ENCODE results near the gene SYF2. TPM values are rescaled to one million over a fixed set of nuclear protein-coding genes. Genes with fewer than 3 reads are reported as not detected.

The SYF2 gene
- total RNA-seq, 4 donors from 2014 or later, result 32.7 to 52.2 (median 43.7) TPM

DNA sequence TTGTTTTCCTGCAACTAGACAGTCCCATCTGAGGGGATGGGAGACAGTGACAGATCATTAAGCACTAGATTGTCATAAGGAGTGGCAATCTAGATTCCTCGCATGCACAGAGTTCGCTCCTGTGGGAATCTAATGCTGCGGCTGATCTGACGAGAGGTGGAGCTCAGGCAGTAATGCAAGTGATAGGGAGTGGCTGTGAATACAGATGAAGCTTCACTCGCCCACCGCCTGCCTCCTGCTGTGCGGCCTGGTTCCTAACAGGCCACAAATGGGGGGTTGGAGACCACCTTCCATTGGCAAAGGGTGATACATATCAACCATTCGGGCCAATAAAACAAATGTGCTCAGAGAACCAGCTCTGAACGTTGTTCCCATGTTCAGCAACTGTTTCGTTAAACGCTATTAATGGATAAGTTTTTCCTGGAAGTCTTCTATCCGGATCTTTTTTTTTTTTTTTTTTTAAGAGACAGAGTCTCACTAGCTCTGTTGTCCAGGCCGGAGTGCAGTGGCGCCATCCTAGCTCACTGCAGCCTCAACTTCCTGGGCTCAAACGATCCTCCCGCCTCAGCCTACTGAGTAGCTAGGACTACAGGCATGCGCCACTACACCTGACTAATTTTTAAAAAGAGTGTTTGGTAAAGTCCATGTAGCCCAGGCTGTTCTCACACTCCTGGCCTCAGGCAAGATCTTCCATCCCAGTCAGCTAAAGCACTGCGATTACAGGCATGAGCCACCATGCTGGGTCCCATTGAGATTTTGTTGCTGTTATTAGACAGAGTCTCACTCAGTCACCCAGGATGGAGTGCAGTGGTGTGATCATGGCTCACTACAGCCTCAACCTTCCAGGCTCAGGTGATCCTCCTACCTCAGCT lies 23.6 kb upstream of the SYF2 start:
- Histone ChIP-seq H3K4me3 (no peak overlapping the region), H3K9me3 (no peaks in the 10 kb centered on the region), H3K27me3 (no peaks in the 10 kb centered on the region), H3K36me3 (peaks cover 0 to 7% (median 0%) of the 10 kb centered on the region in 3 donors), H3K27ac (no peak overlapping the region), H3K4me1 (no peaks in the 10 kb centered on the region)
- no peak for DNase-seq (ENCODE audit: low spot score in 2 of 2)
- 76 to 86% methylated on average over 18 of the region's 18 CpGs for WGBS, 2 donors
- TF ChIP-seq POLR2A (IDR thresholded peaks at IDR 0.05), result no peak
- TF ChIP-seq, protein P1, sequence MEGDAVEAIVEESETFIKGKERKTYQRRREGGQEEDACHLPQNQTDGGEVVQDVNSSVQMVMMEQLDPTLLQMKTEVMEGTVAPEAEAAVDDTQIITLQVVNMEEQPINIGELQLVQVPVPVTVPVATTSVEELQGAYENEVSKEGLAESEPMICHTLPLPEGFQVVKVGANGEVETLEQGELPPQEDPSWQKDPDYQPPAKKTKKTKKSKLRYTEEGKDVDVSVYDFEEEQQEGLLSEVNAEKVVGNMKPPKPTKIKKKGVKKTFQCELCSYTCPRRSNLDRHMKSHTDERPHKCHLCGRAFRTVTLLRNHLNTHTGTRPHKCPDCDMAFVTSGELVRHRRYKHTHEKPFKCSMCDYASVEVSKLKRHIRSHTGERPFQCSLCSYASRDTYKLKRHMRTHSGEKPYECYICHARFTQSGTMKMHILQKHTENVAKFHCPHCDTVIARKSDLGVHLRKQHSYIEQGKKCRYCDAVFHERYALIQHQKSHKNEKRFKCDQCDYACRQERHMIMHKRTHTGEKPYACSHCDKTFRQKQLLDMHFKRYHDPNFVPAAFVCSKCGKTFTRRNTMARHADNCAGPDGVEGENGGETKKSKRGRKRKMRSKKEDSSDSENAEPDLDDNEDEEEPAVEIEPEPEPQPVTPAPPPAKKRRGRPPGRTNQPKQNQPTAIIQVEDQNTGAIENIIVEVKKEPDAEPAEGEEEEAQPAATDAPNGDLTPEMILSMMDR (IDR thresholded peaks at IDR 0.05), result no peak
- no peak for TF ChIP-seq EP300 (IDR thresholded peaks at IDR 0.05)

DNA sequence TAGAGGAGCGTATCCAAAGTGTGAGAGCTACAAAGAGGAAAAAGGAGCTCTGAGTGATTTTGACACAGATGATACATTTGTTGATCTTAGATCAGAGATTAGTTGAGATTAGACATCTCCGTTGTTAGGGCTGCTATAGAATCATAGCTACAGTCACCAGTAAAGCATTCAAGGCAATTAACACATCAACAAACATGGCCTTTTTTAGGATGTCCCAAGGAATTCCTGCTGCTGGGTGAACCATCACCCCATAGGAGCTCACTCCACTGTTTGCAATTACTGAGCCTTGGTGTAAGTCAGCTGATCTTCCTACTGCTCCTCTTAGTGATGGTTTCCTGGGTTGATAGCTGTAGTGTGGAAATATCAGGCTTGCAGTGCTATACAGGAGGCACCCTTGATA lies 21.6 kb upstream of the SYF2 start:
- H3K36me3 ChIP-seq, result no peaks in the 10 kb centered on the region
- DNase-seq (ENCODE audit: low spot score in 2 of 2), result no peak
- H3K9me3 ChIP-seq, result no peaks in the 10 kb centered on the region
- 87 to 92% methylated on average over 2 of the region's 2 CpGs for WGBS, 2 donors
- no peaks in the 10 kb centered on the region for H3K27me3 ChIP-seq
- no peak overlapping the region for H3K4me3 ChIP-seq
- no peak for TF ChIP-seq POLR2A (IDR thresholded peaks at IDR 0.05)
- TF ChIP-seq, protein P1 (IDR thresholded peaks at IDR 0.05), result no peak
- no peak for TF ChIP-seq EP300 (IDR thresholded peaks at IDR 0.05)
- no peak overlapping the region for H3K27ac ChIP-seq
- H3K4me1 ChIP-seq, result no peaks in the 10 kb centered on the region

DNA sequence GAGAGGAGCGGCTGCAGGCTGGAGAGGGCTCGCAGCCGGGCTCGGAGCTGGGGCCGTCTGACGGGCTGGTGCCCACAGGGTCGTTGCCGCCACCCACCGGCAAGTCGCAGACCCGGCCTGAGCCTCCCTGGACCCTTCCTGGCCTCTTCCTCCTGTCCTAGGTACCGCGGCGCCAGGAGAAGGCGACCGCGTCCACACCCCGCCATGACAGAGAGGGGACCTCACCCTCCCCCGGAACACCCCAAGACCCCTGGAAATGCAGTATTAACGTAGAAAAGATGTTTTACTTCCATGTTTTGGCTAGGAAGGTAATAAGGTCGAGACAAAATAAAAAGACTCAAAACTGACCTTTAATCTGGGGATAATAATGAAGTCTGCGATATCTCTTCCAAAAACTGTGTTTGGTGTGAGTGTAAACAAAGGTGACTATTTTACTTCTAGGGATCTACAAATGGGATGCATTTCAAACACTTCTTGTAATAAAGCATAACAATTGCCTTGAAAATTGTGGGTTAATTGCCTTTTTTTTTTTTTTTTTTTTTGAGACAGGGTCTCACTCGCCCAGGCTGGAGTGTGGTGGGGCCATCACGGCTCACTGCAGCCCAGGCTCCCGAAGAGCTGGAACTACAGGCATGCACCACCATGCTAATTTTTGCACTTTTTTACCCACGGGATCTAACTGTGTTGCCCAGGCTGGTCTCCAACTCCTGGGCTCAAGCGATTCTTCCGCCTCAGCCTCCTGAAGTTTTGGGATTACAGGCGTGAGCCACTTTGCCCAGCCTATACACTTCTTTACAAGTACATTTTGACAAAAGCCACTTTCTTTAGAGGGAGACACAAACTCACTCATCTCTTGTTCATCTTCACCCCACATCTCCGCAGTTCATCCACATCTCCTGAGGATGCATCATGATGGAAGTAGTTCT lies 15.8 kb upstream of the SYF2 start:
- no peak for DNase-seq (ENCODE audit: low spot score in 2 of 2)
- Histone ChIP-seq H3K4me1 (peaks cover 0 to 33% (median 15%) of the 10 kb centered on the region in 4 donors), H3K36me3 (peaks cover 2 to 26% (median 9%) of the 10 kb centered on the region in 3 donors), H3K27me3 (no peaks in the 10 kb centered on the region), H3K4me3 (peak overlapping the region; percentile 65 to 90 (median 78)), H3K9me3 (no peaks in the 10 kb centered on the region), H3K27ac (peak overlapping the region; percentile 93 to 100 (median 98))
- TF ChIP-seq, protein P1 (IDR thresholded peaks at IDR 0.05), result no peak
- TF ChIP-seq POLR2A (IDR thresholded peaks at IDR 0.05) (no peak), EP300 (IDR thresholded peaks at IDR 0.05) (no peak)
- 26 to 27% methylated on average over 26 to 29 of the region's 30 CpGs for WGBS, 2 donors

DNA sequence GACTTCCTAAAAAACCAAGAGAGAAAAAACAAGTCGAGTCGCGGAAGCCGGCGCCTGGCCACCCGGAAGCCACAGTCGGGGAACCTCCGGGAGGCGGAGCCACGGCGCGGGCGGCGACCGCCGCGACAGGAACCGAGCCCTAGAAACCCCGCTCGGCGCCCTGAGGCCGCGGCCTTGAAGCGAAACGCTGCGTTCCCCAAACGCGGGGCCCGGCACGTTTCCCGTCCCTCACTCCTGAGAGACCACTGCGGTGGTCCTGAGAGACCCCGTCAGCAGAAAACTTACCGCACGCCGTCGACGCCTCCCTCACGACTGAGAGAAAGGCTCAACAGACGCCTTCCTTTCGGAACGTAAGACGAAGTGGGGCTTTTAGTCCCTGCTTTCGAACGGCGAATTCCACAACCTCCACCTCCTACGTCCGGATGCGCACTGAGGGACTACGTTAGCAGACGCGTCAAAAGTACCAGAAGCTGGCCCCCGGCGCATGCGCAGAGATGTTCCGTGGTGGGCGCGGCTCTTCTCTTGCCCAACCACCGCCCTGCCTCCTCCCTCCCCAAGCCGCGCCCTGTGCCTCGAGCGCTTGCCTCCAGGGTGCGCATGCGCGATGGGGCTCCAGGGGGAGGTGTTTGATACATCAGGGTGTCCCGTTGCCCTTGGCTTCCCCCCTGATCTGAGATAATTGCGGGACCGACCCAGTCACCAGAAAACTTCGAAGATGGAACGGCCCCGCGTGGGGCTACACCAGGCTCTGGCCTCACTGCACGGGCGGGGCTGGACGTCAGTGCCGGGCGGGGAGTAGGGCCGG lies 14.9 kb upstream of the SYF2 start, which contains the start of gene RSRP1:
Gene RSRP1, minus strand, starts transcription at position 431 of the 805 bp plus-strand sequence. CDS start 491 bp downstream, outside the sequence.
- peaks cover 2 to 35% (median 13%) of the 10 kb centered on the region in 3 donors for H3K36me3 ChIP-seq
- H3K4me1 ChIP-seq, result peaks cover 0 to 41% (median 15%) of the 10 kb centered on the region in 4 donors
- H3K27me3 ChIP-seq, result no peaks in the 10 kb centered on the region
- no peaks in the 10 kb centered on the region for H3K9me3 ChIP-seq
- peak; percentile 99 for DNase-seq (ENCODE audit: low spot score in 2 of 2)
- peak within 1 kb of the TSS; percentile 65 to 90 (median 78) for H3K4me3 ChIP-seq
- TF ChIP-seq POLR2A (IDR thresholded peaks at IDR 0.05), result peak; percentile 97 to 100
- TF ChIP-seq, protein P1 (IDR thresholded peaks at IDR 0.05), result peak in 2 of 5 experiments; percentile 56 to 69
- peak; percentile 96 to 100 for TF ChIP-seq EP300 (IDR thresholded peaks at IDR 0.05)
- H3K27ac ChIP-seq, result peak within 1 kb of the TSS; percentile 93 to 100 (median 98)
- 0 to 1% methylated on average over 48 to 79 of the region's 79 CpGs for WGBS, 2 donors

Data from tibial nerve (tissue), 4 donors.